K562 (cell line): ENCODE results near the gene TBC1D9. TPM values are rescaled to one million over a fixed set of nuclear protein-coding genes. Genes with fewer than 3 reads are reported as not detected.

Experiments used
- CBX5 ChIP-seq: IDR thresholded peaks from 2 replicates; pipeline ENCODE4 v1.6.1; 2014; ENCODE audit warnings: low read depth, borderline replicate concordance
- ZBTB7A ChIP-seq: IDR thresholded peaks from 2 replicates; pipeline ENCODE4 v1.6.1; 2011; ENCODE audit warnings: low read depth, mild to moderate bottlenecking, low read length, moderate library complexity, borderline replicate concordance; ENCODE audit not compliant: control insufficient read depth
- polyA plus RNA-seq, 8 experiments: library from polyadenylated mRNA; depleted of rRNA in 4 of 8; stranded (reverse) in 5 of 8; unstranded in 3 of 8; fragments of >200 nt; fragmentation: Nextera tagmentation in 2 of 8; fragmentation: Illumina TruSeq in 1 of 8; extraction: Ambion mirVana in 2 of 8; extraction: Trizol in 1 of 8; gene quantifications; 2 replicates each; pipeline versions ENCODE4 v1.2.1 to v1.2.3, GENCODE V29; 2011 to 2014; ENCODE audit warnings: inconsistent platforms in 1 of 8, missing spikeins in 1 of 8
- total RNA-seq, 7 experiments: library from RNA; depleted of rRNA in 6 of 7; stranded (reverse); fragments of >200 nt in 6 of 7; fragmentation: Illumina TruSeq in 2 of 7; extraction: Trizol in 2 of 7; gene quantifications; 2 replicates each; pipeline versions ENCODE4 v1.2.1 to v1.2.3, GENCODE V29; 2011 to 2021; ENCODE audit warnings: low replicate concordance in 1 of 7
- TF ChIP-seq, protein P1 (sequence below): fragments of 450-650 bp; formaldehyde crosslinking; IDR thresholded peaks from 2 replicates; pipeline ENCODE4 v1.4.0; 2020; ENCODE audit warnings: mild to moderate bottlenecking, mixed read lengths
- TF ChIP-seq, protein P2 (sequence below): IDR thresholded peaks from 2 replicates; pipeline ENCODE4 v1.6.1; 2016; ENCODE audit warnings: missing genetic modification characterization, missing compliant biosample characterization
- TF ChIP-seq, protein P3 (sequence below): fragments of 450-650 bp; IDR thresholded peaks from 2 replicates; pipeline ENCODE4 v1.6.1; 2016; ENCODE audit warnings: borderline replicate concordance

Gene TBC1D9
- total and polyA plus RNA-seq, 9 of the 15 experiments (the other 6 are each of a cell fraction or from before 2014, with no cell fraction given), result 0.13 TPM; not detected in 8

GRCh38 chr4:140661550-140661949 lies 94.6 kb downstream of the TBC1D9 start (continued):
- TF ChIP-seq, protein P1, sequence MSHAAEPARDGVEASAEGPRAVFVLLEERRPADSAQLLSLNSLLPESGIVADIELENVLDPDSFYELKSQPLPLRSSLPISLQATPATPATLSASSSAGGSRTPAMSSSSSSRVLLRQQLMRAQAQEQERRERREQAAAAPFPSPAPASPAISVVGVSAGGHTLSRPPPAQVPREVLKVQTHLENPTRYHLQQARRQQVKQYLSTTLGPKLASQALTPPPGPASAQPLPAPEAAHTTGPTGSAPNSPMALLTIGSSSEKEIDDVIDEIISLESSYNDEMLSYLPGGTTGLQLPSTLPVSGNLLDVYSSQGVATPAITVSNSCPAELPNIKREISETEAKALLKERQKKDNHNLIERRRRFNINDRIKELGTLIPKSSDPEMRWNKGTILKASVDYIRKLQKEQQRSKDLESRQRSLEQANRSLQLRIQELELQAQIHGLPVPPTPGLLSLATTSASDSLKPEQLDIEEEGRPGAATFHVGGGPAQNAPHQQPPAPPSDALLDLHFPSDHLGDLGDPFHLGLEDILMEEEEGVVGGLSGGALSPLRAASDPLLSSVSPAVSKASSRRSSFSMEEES (CRISPR knock-in tag), result no peak
- TF ChIP-seq, protein P2, sequence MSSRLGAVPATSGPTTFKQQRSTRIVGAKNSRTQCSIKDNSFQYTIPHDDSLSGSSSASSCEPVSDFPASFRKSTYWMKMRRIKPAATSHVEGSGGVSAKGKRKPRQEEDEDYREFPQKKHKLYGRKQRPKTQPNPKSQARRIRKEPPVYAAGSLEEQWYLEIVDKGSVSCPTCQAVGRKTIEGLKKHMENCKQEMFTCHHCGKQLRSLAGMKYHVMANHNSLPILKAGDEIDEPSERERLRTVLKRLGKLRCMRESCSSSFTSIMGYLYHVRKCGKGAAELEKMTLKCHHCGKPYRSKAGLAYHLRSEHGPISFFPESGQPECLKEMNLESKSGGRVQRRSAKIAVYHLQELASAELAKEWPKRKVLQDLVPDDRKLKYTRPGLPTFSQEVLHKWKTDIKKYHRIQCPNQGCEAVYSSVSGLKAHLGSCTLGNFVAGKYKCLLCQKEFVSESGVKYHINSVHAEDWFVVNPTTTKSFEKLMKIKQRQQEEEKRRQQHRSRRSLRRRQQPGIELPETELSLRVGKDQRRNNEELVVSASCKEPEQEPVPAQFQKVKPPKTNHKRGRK (tag), result no peak
- TF ChIP-seq, protein P3, sequence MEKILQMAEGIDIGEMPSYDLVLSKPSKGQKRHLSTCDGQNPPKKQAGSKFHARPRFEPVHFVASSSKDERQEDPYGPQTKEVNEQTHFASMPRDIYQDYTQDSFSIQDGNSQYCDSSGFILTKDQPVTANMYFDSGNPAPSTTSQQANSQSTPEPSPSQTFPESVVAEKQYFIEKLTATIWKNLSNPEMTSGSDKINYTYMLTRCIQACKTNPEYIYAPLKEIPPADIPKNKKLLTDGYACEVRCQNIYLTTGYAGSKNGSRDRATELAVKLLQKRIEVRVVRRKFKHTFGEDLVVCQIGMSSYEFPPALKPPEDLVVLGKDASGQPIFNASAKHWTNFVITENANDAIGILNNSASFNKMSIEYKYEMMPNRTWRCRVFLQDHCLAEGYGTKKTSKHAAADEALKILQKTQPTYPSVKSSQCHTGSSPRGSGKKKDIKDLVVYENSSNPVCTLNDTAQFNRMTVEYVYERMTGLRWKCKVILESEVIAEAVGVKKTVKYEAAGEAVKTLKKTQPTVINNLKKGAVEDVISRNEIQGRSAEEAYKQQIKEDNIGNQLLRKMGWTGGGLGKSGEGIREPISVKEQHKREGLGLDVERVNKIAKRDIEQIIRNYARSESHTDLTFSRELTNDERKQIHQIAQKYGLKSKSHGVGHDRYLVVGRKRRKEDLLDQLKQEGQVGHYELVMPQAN, result no peak
- TF ChIP-seq CBX5 (no peak), ZBTB7A (no peak)
- TF ChIP-seq, all 486 proteins: peak for 0
